Chondrocyte (in vitro differentiated cells): ENCODE data around the gene KRT20. TPM values are rescaled to one million over a fixed set of nuclear protein-coding genes. Genes with fewer than 3 reads are reported as not detected.

Source experiments
- DNase-seq: peaks from one replicate; pipeline ENCODE4 v3.0.0; 2021; ENCODE audit warnings: mixed read lengths, low spot score
- H3K27ac Mint-ChIP-seq: one replicate; pipeline ENCODE4 v1.8.0; 2021; ENCODE audit warnings: mild to moderate bottlenecking, moderate library complexity, mixed read lengths; ENCODE audit not compliant: unreplicated experiment
- H3K27me3 Mint-ChIP-seq: 2 replicates; pipeline ENCODE4 v1.8.0; 2021; ENCODE audit warnings: low read depth, mixed read lengths
- H3K36me3 Mint-ChIP-seq: 2 replicates; pipeline ENCODE4 v1.8.0; 2021; ENCODE audit warnings: low read depth, mixed read lengths
- H3K4me1 Mint-ChIP-seq: 2 replicates; pipeline ENCODE4 v1.8.0; 2021; ENCODE audit warnings: low read depth, mild to moderate bottlenecking, mixed read lengths
- H3K4me3 Mint-ChIP-seq: one replicate; pipeline ENCODE4 v1.8.0; 2021; ENCODE audit warnings: mild to moderate bottlenecking, moderate library complexity, mixed read lengths; ENCODE audit not compliant: unreplicated experiment
- H3K9me3 Mint-ChIP-seq: 2 replicates; pipeline ENCODE4 v1.8.0; 2021; ENCODE audit warnings: low read depth, mixed read lengths
- CTCF ChIP-seq: fragments of 200-600 bp; sonication (generic); IDR thresholded peaks from 2 replicates; pipeline ENCODE4 v1.5.0; 2021; ENCODE audit warnings: antibody characterized with exemption, mild to moderate bottlenecking, moderate library complexity
- total RNA-seq: library from RNA; stranded (reverse); gene quantifications from 3 replicates; pipeline ENCODE4 v1.2.1, GENCODE V29; 2021

Gene KRT20
- total RNA-seq, 1 donor from 2014 or later = not detected

DNA sequence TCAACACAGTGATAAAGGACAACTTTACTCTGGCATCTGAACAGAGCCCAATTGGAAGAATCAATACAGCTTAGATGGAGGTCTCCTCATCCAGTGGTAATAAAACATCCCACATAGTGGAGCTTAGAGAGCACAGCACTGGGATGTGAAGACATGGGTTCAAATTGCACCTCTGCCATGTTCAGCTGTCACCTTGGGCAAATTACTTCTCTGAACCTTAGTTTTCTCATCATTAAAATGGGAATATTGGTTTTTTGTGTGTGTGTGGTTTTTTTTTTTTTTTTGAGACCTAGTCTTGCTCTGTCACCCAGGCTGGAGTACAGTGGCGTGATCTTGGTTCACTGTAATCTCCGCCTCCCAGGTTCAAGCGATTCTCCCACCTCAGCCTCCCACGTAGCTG, 49.0 kb downstream of the KRT20 start:
- no peaks in the 10 kb centered on the region for H3K9me3 Mint-ChIP-seq
- H3K27ac Mint-ChIP-seq = no peak overlapping the region
- DNase-seq = no peak
- peaks cover 4% of the 10 kb centered on the region for H3K27me3 Mint-ChIP-seq
- no peak for TF ChIP-seq CTCF
- H3K4me1 Mint-ChIP-seq = no peaks in the 10 kb centered on the region
- H3K36me3 Mint-ChIP-seq = peaks cover 16% of the 10 kb centered on the region
- no peak overlapping the region for H3K4me3 Mint-ChIP-seq

GRCh38 chr17:40833882-40834281, 51.2 kb downstream of the KRT20 start:
- no peaks in the 10 kb centered on the region for H3K9me3 Mint-ChIP-seq
- DNase-seq = no peak
- TF ChIP-seq CTCF = no peak
- H3K27ac Mint-ChIP-seq = no peak overlapping the region
- peaks cover 5% of the 10 kb centered on the region for H3K4me1 Mint-ChIP-seq
- H3K4me3 Mint-ChIP-seq = no peak overlapping the region
- peaks cover 12% of the 10 kb centered on the region for H3K36me3 Mint-ChIP-seq
- H3K27me3 Mint-ChIP-seq = peaks cover 4% of the 10 kb centered on the region

DNA sequence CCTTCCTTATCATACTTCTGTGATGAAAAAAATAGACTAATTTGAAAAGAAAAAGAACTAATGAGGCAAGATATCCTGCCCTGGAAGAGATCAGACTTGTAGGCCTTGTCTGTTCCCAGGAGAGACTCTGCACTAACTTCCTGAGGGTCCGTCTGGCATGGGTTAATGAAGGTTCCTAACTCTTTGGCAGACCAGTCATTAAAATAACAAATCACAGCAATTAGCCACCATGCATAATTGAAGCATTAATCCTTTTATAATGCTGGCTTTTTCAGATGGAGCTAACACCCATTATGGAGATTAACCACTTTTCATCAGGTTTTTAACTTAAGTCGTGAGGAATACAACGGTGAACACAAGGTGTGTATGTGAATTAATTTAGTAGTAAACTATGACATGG, 52.2 kb downstream of the KRT20 start:
- TF ChIP-seq CTCF = no peak
- DNase-seq = no peak
- Mint-ChIP-seq H3K27me3 (no peaks in the 10 kb centered on the region), H3K27ac (no peak overlapping the region), H3K4me3 (no peak overlapping the region), H3K9me3 (no peaks in the 10 kb centered on the region), H3K4me1 (peaks cover 15% of the 10 kb centered on the region), H3K36me3 (peaks cover 12% of the 10 kb centered on the region)

GRCh38 chr17:40830085-40830776, 54.8 kb downstream of the KRT20 start:
- Mint-ChIP-seq H3K36me3 (peaks cover 12% of the 10 kb centered on the region), H3K27ac (no peak overlapping the region), H3K4me3 (no peak overlapping the region), H3K4me1 (peaks cover 21% of the 10 kb centered on the region), H3K9me3 (no peaks in the 10 kb centered on the region), H3K27me3 (no peaks in the 10 kb centered on the region)
- DNase-seq = no peak
- no peak for TF ChIP-seq CTCF

DNA sequence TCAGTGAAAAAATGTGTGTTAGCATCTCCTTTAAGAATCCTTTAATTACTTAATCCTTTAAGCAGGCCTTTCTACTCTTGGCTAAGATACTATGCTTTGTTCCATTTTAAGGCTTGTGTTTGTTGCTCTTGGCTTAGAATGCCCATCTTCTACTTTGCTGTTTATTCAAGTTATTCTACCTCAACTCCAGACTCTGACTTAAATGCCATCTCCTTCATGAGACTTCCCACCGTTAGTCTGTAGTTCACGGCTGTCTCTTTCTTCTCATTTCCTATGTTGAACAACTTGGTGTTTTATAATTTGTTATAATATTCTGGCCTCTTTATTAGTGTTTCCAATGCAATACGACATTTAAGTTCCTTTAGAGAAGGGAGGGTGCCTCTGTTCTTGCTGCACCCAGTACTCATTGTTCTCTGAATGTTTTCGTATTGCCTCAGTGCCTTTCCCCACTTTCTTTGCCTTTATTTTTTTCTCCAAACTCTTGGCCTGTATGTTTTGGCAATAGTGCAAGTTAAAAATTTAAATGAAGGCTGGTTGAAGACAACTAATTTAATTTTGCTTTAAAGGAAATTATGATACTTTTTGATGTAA, 56.5 kb downstream of the KRT20 start:
- TF ChIP-seq CTCF = no peak
- peak overlapping the region; percentile 26 for H3K4me3 Mint-ChIP-seq
- H3K4me1 Mint-ChIP-seq = peaks cover 21% of the 10 kb centered on the region
- H3K9me3 Mint-ChIP-seq = no peaks in the 10 kb centered on the region
- peaks cover 5% of the 10 kb centered on the region for H3K36me3 Mint-ChIP-seq
- no peak for DNase-seq
- H3K27ac Mint-ChIP-seq = peak overlapping the region; percentile 64
- no peaks in the 10 kb centered on the region for H3K27me3 Mint-ChIP-seq
